B cell (primary cell): ENCODE measurements around the gene EIPR1. TPM values are rescaled to one million over a fixed set of nuclear protein-coding genes. Genes with fewer than 3 reads are reported as not detected.

Experiments
- ATAC-seq: fragments of 200-7000 bp; cut with Tn5 transposase; one replicate; pipeline ENCODE4 v1.10.0; 2021; ENCODE audit warnings: low read depth, mild to moderate bottlenecking, moderate number of reproducible peaks, moderate library complexity
- CTCF ChIA-PET: fragments of 350-600 bp; sonication (Branson Sonifier 250); formaldehyde crosslinking; loops from one replicate; lab custom pipeline; 2021; ENCODE audit warnings: antibody characterized with exemption, inconsistent platforms; lab: Charles Lee
- POLR2A ChIA-PET: fragments of 350-600 bp; sonication (Branson Sonifier 250); formaldehyde crosslinking; loops from one replicate; lab custom pipeline; 2021; ENCODE audit warnings: antibody characterized with exemption; lab: Charles Lee
- DNase-seq: peaks from one replicate; pipeline ENCODE4 v3.0.0; 2013
- H2AFZ ChIP-seq: 2 replicates; pipeline ENCODE4 v1.6.1; 2012; ENCODE audit warnings: mild to moderate bottlenecking, low read depth, low read length; ENCODE audit not compliant: insufficient read depth, poor library complexity, severe bottlenecking
- H3K27ac ChIP-seq, 2 donors: 1 replicate in 1 of 2; 2 replicates in 1 of 2; pipeline ENCODE4 v1.5.1; 2012 to 2013; ENCODE audit warnings: low read length in 2 of 2, mild to moderate bottlenecking in 2 of 2, moderate library complexity in 1 of 2
- H3K27me3 ChIP-seq, 4 experiments: fragments of 200-600 bp in 1 of 4; sonication (generic) in 1 of 4; replicated peaks in 1 of 4; 1 replicate in 2 of 4; 2 replicates in 2 of 4; pipeline versions ENCODE4 v1.6.1 to v1.7.0; 2013 to 2016; ENCODE audit warnings: low read length in 3 of 4, mild to moderate bottlenecking in 2 of 4, mixed read lengths in 1 of 4, moderate library complexity in 1 of 4; ENCODE audit not compliant: insufficient read depth in 4 of 4, control insufficient read depth in 3 of 4; ENCODE audit errors: control extremely low read depth in 1 of 4
- H3K36me3 ChIP-seq, 2 experiments: replicated peaks in 1 of 2; 1 replicate in 1 of 2; 2 replicates in 1 of 2; pipeline versions ENCODE4 v1.6.1 to v1.7.1; 2013; ENCODE audit warnings: low read length in 1 of 2; ENCODE audit not compliant: insufficient read depth in 2 of 2, control insufficient read depth in 1 of 2; ENCODE audit errors: control extremely low read depth in 1 of 2, extremely low read depth in 1 of 2
- H3K4me1 ChIP-seq, 2 donors: fragments of 200-600 bp in 1 of 2; sonication (generic) in 1 of 2; 1 replicate in 1 of 2; 2 replicates in 1 of 2; pipeline versions ENCODE4 v1.5.1 to v1.6.1; 2013 to 2017; ENCODE audit warnings: low read length in 2 of 2; ENCODE audit not compliant: control insufficient read depth in 2 of 2, insufficient read depth in 2 of 2
- H3K4me2 ChIP-seq: replicated peaks from 2 replicates; pipeline ENCODE3; 2012; ENCODE audit warnings: mild to moderate bottlenecking, low read depth, low read length; ENCODE audit not compliant: poor library complexity, severe bottlenecking
- H3K4me3 ChIP-seq, 5 experiments: fragments of 200-600 bp in 1 of 5; sonication (generic) in 1 of 5; 1 replicate in 3 of 5; 2 replicates in 2 of 5; pipeline versions ENCODE4 v1.5.1 to v1.7.0; 2011 to 2016; ENCODE audit warnings: low read length in 4 of 5, mild to moderate bottlenecking in 4 of 5, low read depth in 2 of 5, control low read depth in 1 of 5, moderate library complexity in 1 of 5; ENCODE audit not compliant: insufficient read depth in 1 of 5; ENCODE audit errors: control extremely low read depth in 1 of 5, extremely low read depth in 1 of 5
- H3K79me2 ChIP-seq: fragments of 200-600 bp; sonication (generic); one replicate; pipeline ENCODE4 v1.6.0; 2016; ENCODE audit warnings: low read length; ENCODE audit not compliant: control insufficient read depth, insufficient read depth
- H3K9ac ChIP-seq: fragments of 200-600 bp; sonication (generic); 2 replicates; pipeline ENCODE4 v1.6.1; 2017; ENCODE audit warnings: mild to moderate bottlenecking, low read length, moderate library complexity
- H3K9me3 ChIP-seq, 3 donors: one replicate each; pipeline versions ENCODE4 v1.6.1 to v1.7.1; 2013; ENCODE audit warnings: low read length in 2 of 3; ENCODE audit not compliant: control insufficient read depth in 2 of 3, insufficient read depth in 1 of 3; ENCODE audit errors: control extremely low read depth in 1 of 3
- H4K20me1 ChIP-seq: 2 replicates; pipeline ENCODE4 v1.6.0; 2012; ENCODE audit warnings: mild to moderate bottlenecking, low read length; ENCODE audit not compliant: insufficient read depth, control insufficient read depth, poor library complexity, severe bottlenecking
- H3K27ac Mint-ChIP-seq: one replicate; pipeline ENCODE4 v1.8.0; 2021; ENCODE audit warnings: mixed read lengths
- H3K27me3 Mint-ChIP-seq: one replicate; pipeline ENCODE4 v1.8.0; 2021; ENCODE audit warnings: mixed read lengths
- H3K4me1 Mint-ChIP-seq: one replicate; pipeline ENCODE4 v1.8.0; 2021; ENCODE audit warnings: mixed read lengths
- H3K4me3 Mint-ChIP-seq: one replicate; pipeline ENCODE4 v1.8.0; 2021; ENCODE audit warnings: mixed read lengths
- H3K9me3 Mint-ChIP-seq: one replicate; pipeline ENCODE4 v1.8.0; 2022; ENCODE audit warnings: mixed read lengths; ENCODE audit not compliant: insufficient read depth
- CTCF ChIP-seq: fragments of 200-600 bp; IDR thresholded peaks from one replicate; pipeline ENCODE4 v1.8.0; 2022; ENCODE audit warnings: antibody characterized with exemption, mild to moderate bottlenecking
- EZH2 ChIP-seq: IDR thresholded peaks from 2 replicates; pipeline ENCODE4 v1.6.1; 2012; ENCODE audit warnings: borderline replicate concordance, low read depth, mild to moderate bottlenecking, moderate library complexity, low read length; ENCODE audit not compliant: insufficient read depth, poor library complexity, severe bottlenecking
- WGBS: methylation state at CpG from one replicate; pipeline ENCODE4 v1.1.5; 2013; ENCODE audit warnings: missing lambda C conversion rate; ENCODE audit not compliant: insufficient coverage; 5-methylcytosine and 5-hydroxymethylcytosine counted together
- intact Hi-C: fragments of 100-400 bp; cut with micrococcal nuclease; formaldehyde crosslinking; loops from one replicate; pipeline ENCODE4 v1.10.0; 2022
- polyA plus RNA-seq: library from polyadenylated mRNA; depleted of rRNA; stranded (reverse); fragments of >200 nt; gene quantifications from 2 replicates; pipeline ENCODE4 v1.2.3, GENCODE V29; 2012
- total RNA-seq, 2 donors: library from RNA; stranded (reverse); fragments of 120-200 nt in 1 of 2; gene quantifications; 1 replicate in 1 of 2; 2 replicates in 1 of 2; pipeline versions ENCODE4 v1.2.3 to v1.2.4, GENCODE V29; 2013 to 2022

EIPR1 gene
- total and polyA plus RNA-seq, 2 donors (not counting 1 experiment from before 2014, with no cell fraction given), result 31.8 to 37.0 TPM

GRCh38 chr2:3294069-3294468 lies 83.5 kb downstream of the EIPR1 start:
- CTCF ChIA-PET, result no interaction called here
- Mint-ChIP-seq H3K4me3 (no peak overlapping the region), H3K9me3 (no peaks in the 10 kb centered on the region), H3K4me1 (no peaks in the 10 kb centered on the region), H3K27ac (no peak overlapping the region), H3K27me3 (no peaks in the 10 kb centered on the region)
- WGBS, result 95% methylated on average over 3 of the region's 3 CpGs
- no peak overlapping the region for H2AFZ ChIP-seq
- intact Hi-C loops, result no loop called here
- peaks cover 40% of the 10 kb centered on the region for H3K79me2 ChIP-seq
- TF ChIP-seq CTCF (no peak), EZH2 (no peak)
- no peak overlapping the region for H3K4me3 ChIP-seq
- H3K27me3 ChIP-seq, result no peaks in the 10 kb centered on the region
- peaks cover 0 to 10% (median 0%) of the 10 kb centered on the region in 3 donors for H3K9me3 ChIP-seq
- peaks cover 17% of the 10 kb centered on the region for H4K20me1 ChIP-seq
- POLR2A ChIA-PET, result no interaction called here
- H3K9ac ChIP-seq, result no peak overlapping the region
- H3K27ac ChIP-seq, result no peak overlapping the region
- no peaks in the 10 kb centered on the region for H3K4me1 ChIP-seq
- no peak for DNase-seq
- no peak for ATAC-seq
- H3K4me2 ChIP-seq, result no peak overlapping the region
- peaks cover 0 to 7% of the 10 kb centered on the region in 2 experiments for H3K36me3 ChIP-seq

GRCh38 chr2:3293221-3293620 lies 84.4 kb downstream of the EIPR1 start:
- no peaks in the 10 kb centered on the region for H3K9me3 Mint-ChIP-seq
- no peak overlapping the region for H3K27ac Mint-ChIP-seq
- Histone ChIP-seq H3K27ac (no peak overlapping the region), H3K27me3 (no peaks in the 10 kb centered on the region), H3K4me3 (no peak overlapping the region), H3K36me3 (no peaks in the 10 kb centered on the region), H3K4me2 (no peak overlapping the region), H4K20me1 (peaks cover 13% of the 10 kb centered on the region), H3K9me3 (peaks cover 0 to 16% (median 0%) of the 10 kb centered on the region in 3 donors), H3K79me2 (peaks cover 33% of the 10 kb centered on the region), H2AFZ (no peak overlapping the region), H3K4me1 (no peaks in the 10 kb centered on the region), H3K9ac (no peak overlapping the region)
- TF ChIP-seq CTCF (no peak), EZH2 (no peak)
- H3K27me3 Mint-ChIP-seq, result no peaks in the 10 kb centered on the region
- H3K4me1 Mint-ChIP-seq, result no peaks in the 10 kb centered on the region
- ChIA-PET CTCF (interaction anchor here (0.7 kb wide), 1 partner anchor 9 kb away, joined by 5 read pairs; no protein-coding TSS in a partner anchor), POLR2A (no interaction called here)
- DNase-seq (no peak), ATAC-seq (no peak)
- intact Hi-C loops, result no loop called here
- H3K4me3 Mint-ChIP-seq, result no peak overlapping the region
- 98% methylated on average over 5 of the region's 9 CpGs for WGBS
